HepG2 (cell line): ENCODE data around the gene ZNF853. TPM values are rescaled to one million over a fixed set of nuclear protein-coding genes. Genes with fewer than 3 reads are reported as not detected.

Source experiments
- CHD2 ChIP-seq: IDR thresholded peaks from 2 replicates; pipeline ENCODE4 v1.6.1; 2011; ENCODE audit warnings: low read depth, low read length, improper control_type of control experiment
- GATAD1 ChIP-seq: IDR thresholded peaks from 2 replicates; pipeline ENCODE4 v1.6.1; 2016; ENCODE audit warnings: missing genetic modification reagents, missing compliant biosample characterization
- MBNL3 ChIP-seq: fragments of 250-450 bp; sonication (Bioruptor Pico); conservative IDR thresholded peaks from 2 replicates; pipeline ENCODE4 v1.8.0; 2022; ENCODE audit warnings: mild to moderate bottlenecking, inconsistent platforms
- MIER2 ChIP-seq: IDR thresholded peaks from 2 replicates; pipeline ENCODE4 v1.6.1; 2016; ENCODE audit warnings: missing biosample characterization, missing genetic modification reagents
- MLLT10 ChIP-seq: sonication (generic); formaldehyde crosslinking; IDR thresholded peaks from 2 replicates; pipeline ENCODE4 v1.4.0; 2020; ENCODE audit warnings: missing genetic modification reagents
- NKX3-1 ChIP-seq: sonication (generic); formaldehyde crosslinking; IDR thresholded peaks from 2 replicates; pipeline ENCODE4 v1.5.0; 2020; ENCODE audit warnings: missing genetic modification reagents
- PAWR ChIP-seq: sonication (generic); formaldehyde crosslinking; IDR thresholded peaks from 2 replicates; pipeline ENCODE4 v1.4.0; 2020; ENCODE audit warnings: missing genetic modification reagents, mild to moderate bottlenecking, borderline replicate concordance
- POLR2AphosphoS5 ChIP-seq: IDR thresholded peaks from 2 replicates; pipeline ENCODE4 v1.6.1; 2012; ENCODE audit warnings: low read depth, low read length
- REPIN1 ChIP-seq: sonication (generic); formaldehyde crosslinking; IDR thresholded peaks from 2 replicates; pipeline ENCODE4 v1.8.0; 2022; ENCODE audit warnings: missing genetic modification reagents, low read depth, mild to moderate bottlenecking, borderline replicate concordance
- SIX4 ChIP-seq: sonication (generic); formaldehyde crosslinking; IDR thresholded peaks from 2 replicates; pipeline ENCODE4 v1.4.0; 2020; ENCODE audit warnings: missing genetic modification reagents
- SNRNP70 ChIP-seq: fragments of 200-400 bp; formaldehyde crosslinking; IDR thresholded peaks from 2 replicates; pipeline ENCODE4 v1.6.1; 2017; ENCODE audit warnings: mild to moderate bottlenecking, low read depth, low read length, moderate library complexity
- ZBTB33 ChIP-seq: sonication (generic); formaldehyde crosslinking; IDR thresholded peaks from 2 replicates; pipeline ENCODE4 v1.4.0; 2020; ENCODE audit warnings: missing genetic modification reagents
- ZBTB7B ChIP-seq: sonication (generic); formaldehyde crosslinking; IDR thresholded peaks from 2 replicates; pipeline ENCODE4 v1.4.0; 2020; ENCODE audit warnings: missing genetic modification reagents
- ZMYM2 ChIP-seq: sonication (generic); formaldehyde crosslinking; IDR thresholded peaks from 2 replicates; pipeline ENCODE4 v1.8.0; 2022; ENCODE audit warnings: mild to moderate bottlenecking, missing genetic modification reagents
- ZNF101 ChIP-seq: sonication (generic); formaldehyde crosslinking; IDR thresholded peaks from 2 replicates; pipeline ENCODE4 v1.4.0; 2020; ENCODE audit warnings: mild to moderate bottlenecking, low read depth, missing genetic modification reagents, borderline replicate concordance
- ZNF264 ChIP-seq: sonication (generic); formaldehyde crosslinking; IDR thresholded peaks from 2 replicates; pipeline ENCODE4 v1.4.0; 2020; ENCODE audit warnings: missing genetic modification reagents
- ZNF468 ChIP-seq: sonication (generic); formaldehyde crosslinking; IDR thresholded peaks from 2 replicates; pipeline ENCODE4 v1.8.0; 2022; ENCODE audit warnings: mild to moderate bottlenecking, moderate library complexity, missing genetic modification reagents
- ZNF563 ChIP-seq: sonication (generic); formaldehyde crosslinking; IDR thresholded peaks from 2 replicates; pipeline ENCODE4 v1.8.0; 2022; ENCODE audit warnings: mild to moderate bottlenecking, moderate library complexity, missing genetic modification reagents
- ZNF615 ChIP-seq: sonication (generic); formaldehyde crosslinking; IDR thresholded peaks from 2 replicates; pipeline ENCODE4 v1.5.0; 2020; ENCODE audit warnings: mild to moderate bottlenecking, missing genetic modification reagents, borderline replicate concordance
- ZNF724P ChIP-seq: sonication (generic); formaldehyde crosslinking; IDR thresholded peaks from 2 replicates; pipeline ENCODE4 v1.8.0; 2022; ENCODE audit warnings: missing genetic modification reagents, borderline replicate concordance
- ZNF747 ChIP-seq: sonication (generic); formaldehyde crosslinking; IDR thresholded peaks from 2 replicates; pipeline ENCODE4 v1.8.1; 2023; ENCODE audit warnings: missing genetic modification reagents, mild to moderate bottlenecking, borderline replicate concordance
- polyA plus RNA-seq, 8 experiments: library from polyadenylated mRNA; depleted of rRNA in 3 of 8; stranded (reverse) in 7 of 8; unstranded in 1 of 8; fragments of >200 nt; fragmentation: Illumina TruSeq in 4 of 8; extraction: Trizol in 4 of 8; gene quantifications; 2 replicates each; pipeline versions ENCODE4 v1.2.1 to v1.2.3, GENCODE V29; 2011 to 2016; ENCODE audit warnings: low read depth in 4 of 8, missing spikeins in 1 of 8, mixed read lengths in 1 of 8; ENCODE audit not compliant: insufficient read depth in 1 of 8
- total RNA-seq, 5 experiments: library from RNA; depleted of rRNA; stranded (reverse); fragments of >200 nt; fragmentation: Illumina TruSeq; extraction: Trizol; gene quantifications; 2 replicates each; pipeline ENCODE4 v1.2.3, GENCODE V29; 2016; ENCODE audit warnings: low read depth in 1 of 5
- TF ChIP-seq, protein P1 (sequence below): sonication (generic); formaldehyde crosslinking; conservative IDR thresholded peaks from 2 replicates; pipeline ENCODE4 v1.4.0; 2020; ENCODE audit warnings: mild to moderate bottlenecking, missing genetic modification reagents, moderate library complexity
- TF ChIP-seq, protein P2 (sequence below): sonication (generic); formaldehyde crosslinking; IDR thresholded peaks from 2 replicates; pipeline ENCODE4 v1.4.0; 2020; ENCODE audit warnings: mild to moderate bottlenecking, missing genetic modification reagents

The ZNF853 gene
- total and polyA plus RNA-seq, 2 of the 13 experiments (the other 11 are each of a cell fraction or from before 2014, with no cell fraction given): 2.1 to 6.2 TPM

- no peak for TF ChIP-seq ZNF468 (CRISPR knock-in tag)
- TF ChIP-seq ZBTB7B (CRISPR knock-in tag): peak; percentile 74
- TF ChIP-seq ZNF101 (CRISPR knock-in tag): no peak
- no peak for TF ChIP-seq POLR2AphosphoS5
- TF ChIP-seq CHD2: no peak
- TF ChIP-seq, protein P1, sequence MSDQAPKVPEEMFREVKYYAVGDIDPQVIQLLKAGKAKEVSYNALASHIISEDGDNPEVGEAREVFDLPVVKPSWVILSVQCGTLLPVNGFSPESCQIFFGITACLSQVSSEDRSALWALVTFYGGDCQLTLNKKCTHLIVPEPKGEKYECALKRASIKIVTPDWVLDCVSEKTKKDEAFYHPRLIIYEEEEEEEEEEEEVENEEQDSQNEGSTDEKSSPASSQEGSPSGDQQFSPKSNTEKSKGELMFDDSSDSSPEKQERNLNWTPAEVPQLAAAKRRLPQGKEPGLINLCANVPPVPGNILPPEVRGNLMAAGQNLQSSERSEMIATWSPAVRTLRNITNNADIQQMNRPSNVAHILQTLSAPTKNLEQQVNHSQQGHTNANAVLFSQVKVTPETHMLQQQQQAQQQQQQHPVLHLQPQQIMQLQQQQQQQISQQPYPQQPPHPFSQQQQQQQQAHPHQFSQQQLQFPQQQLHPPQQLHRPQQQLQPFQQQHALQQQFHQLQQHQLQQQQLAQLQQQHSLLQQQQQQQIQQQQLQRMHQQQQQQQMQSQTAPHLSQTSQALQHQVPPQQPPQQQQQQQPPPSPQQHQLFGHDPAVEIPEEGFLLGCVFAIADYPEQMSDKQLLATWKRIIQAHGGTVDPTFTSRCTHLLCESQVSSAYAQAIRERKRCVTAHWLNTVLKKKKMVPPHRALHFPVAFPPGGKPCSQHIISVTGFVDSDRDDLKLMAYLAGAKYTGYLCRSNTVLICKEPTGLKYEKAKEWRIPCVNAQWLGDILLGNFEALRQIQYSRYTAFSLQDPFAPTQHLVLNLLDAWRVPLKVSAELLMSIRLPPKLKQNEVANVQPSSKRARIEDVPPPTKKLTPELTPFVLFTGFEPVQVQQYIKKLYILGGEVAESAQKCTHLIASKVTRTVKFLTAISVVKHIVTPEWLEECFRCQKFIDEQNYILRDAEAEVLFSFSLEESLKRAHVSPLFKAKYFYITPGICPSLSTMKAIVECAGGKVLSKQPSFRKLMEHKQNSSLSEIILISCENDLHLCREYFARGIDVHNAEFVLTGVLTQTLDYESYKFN: peak; percentile 63
- no peak for TF ChIP-seq MIER2 (CRISPR knock-in tag)
- TF ChIP-seq, protein P2, sequence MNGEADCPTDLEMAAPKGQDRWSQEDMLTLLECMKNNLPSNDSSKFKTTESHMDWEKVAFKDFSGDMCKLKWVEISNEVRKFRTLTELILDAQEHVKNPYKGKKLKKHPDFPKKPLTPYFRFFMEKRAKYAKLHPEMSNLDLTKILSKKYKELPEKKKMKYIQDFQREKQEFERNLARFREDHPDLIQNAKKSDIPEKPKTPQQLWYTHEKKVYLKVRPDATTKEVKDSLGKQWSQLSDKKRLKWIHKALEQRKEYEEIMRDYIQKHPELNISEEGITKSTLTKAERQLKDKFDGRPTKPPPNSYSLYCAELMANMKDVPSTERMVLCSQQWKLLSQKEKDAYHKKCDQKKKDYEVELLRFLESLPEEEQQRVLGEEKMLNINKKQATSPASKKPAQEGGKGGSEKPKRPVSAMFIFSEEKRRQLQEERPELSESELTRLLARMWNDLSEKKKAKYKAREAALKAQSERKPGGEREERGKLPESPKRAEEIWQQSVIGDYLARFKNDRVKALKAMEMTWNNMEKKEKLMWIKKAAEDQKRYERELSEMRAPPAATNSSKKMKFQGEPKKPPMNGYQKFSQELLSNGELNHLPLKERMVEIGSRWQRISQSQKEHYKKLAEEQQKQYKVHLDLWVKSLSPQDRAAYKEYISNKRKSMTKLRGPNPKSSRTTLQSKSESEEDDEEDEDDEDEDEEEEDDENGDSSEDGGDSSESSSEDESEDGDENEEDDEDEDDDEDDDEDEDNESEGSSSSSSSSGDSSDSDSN (CRISPR knock-in tag): peak; percentile 69
- no peak for TF ChIP-seq PAWR (CRISPR knock-in tag)
- peak; percentile 69; the same call in 1 of the 2 replicates for TF ChIP-seq ZMYM2 (CRISPR knock-in tag)
- TF ChIP-seq ZBTB33 (CRISPR knock-in tag): peak; percentile 95
- TF ChIP-seq SNRNP70: no peak
- TF ChIP-seq ZNF615 (CRISPR knock-in tag): no peak
- no peak for TF ChIP-seq NKX3-1
- TF ChIP-seq GATAD1 (CRISPR knock-in tag): peak; percentile 58; the same call in 1 of the 2 replicates
- TF ChIP-seq SIX4 (CRISPR knock-in tag): no peak
- TF ChIP-seq MBNL3: no peak
- TF ChIP-seq ZNF264 (CRISPR knock-in tag): no peak
- TF ChIP-seq REPIN1 (CRISPR knock-in tag): 0 out of 2 replicates have a peak, but pooled peaks have one; percentile 39
- 0 out of 2 replicates have a peak, but pooled peaks have one; percentile 11 for TF ChIP-seq ZNF747 (CRISPR knock-in tag)
- no peak for TF ChIP-seq ZNF724P (CRISPR knock-in tag)
- 0 out of 2 replicates have a peak, but pooled peaks have one; percentile 31 for TF ChIP-seq MLLT10
- peak; percentile 59; the same call in 1 of the 2 replicates for TF ChIP-seq ZNF563
Measured at GRCh38 chr7:6615723-6616555, 529 bp downstream of the ZNF853 start (continued).
